H1 (cell line): ENCODE measurements around the gene PALM. TPM values are rescaled to one million over a fixed set of nuclear protein-coding genes. Genes with fewer than 3 reads are reported as not detected.

Experiments
- POLR2AphosphoS5 ChIP-seq: IDR thresholded peaks from 2 replicates; pipeline ENCODE4 v1.6.1; 2011; ENCODE audit warnings: low read depth, low read length
- SAP30 ChIP-seq: fragments of 300-600 bp; sonication (generic); IDR thresholded peaks from 2 replicates; pipeline ENCODE4 v1.7.1; 2012; ENCODE audit warnings: low read length, moderate library complexity, mild to moderate bottlenecking, inconsistent platforms; ENCODE audit not compliant: insufficient read depth, insufficient replicate concordance
- SP4 ChIP-seq: IDR thresholded peaks from 2 replicates; pipeline ENCODE4 v1.6.1; 2012; ENCODE audit warnings: low read length, inconsistent platforms
- TAF7 ChIP-seq: optimal IDR thresholded peaks from 2 replicates; pipeline ENCODE3; 2011; ENCODE audit warnings: low read depth, mild to moderate bottlenecking, inconsistent platforms, low read length, moderate library complexity, borderline replicate concordance
- TBP ChIP-seq: IDR thresholded peaks from 2 replicates; pipeline ENCODE4 v1.6.1; 2011; ENCODE audit warnings: low read depth, low read length, improper control_type of control experiment
- polyA plus RNA-seq, 7 experiments: library from polyadenylated mRNA; depleted of rRNA in 3 of 7; stranded (reverse) in 5 of 7; unstranded in 2 of 7; fragments of >200 nt in 5 of 7; fragments of 200-250 nt in 2 of 7; gene quantifications; 1 replicate in 5 of 7; 2 replicates in 1 of 7; 4 replicates in 1 of 7; pipeline versions ENCODE4 v1.2.1 to v1.2.3, GENCODE V29; 2011 to 2013; ENCODE audit warnings: missing spikeins in 2 of 7, mixed read lengths in 2 of 7
- total RNA-seq: library from RNA; stranded (reverse); fragmentation: NEBNext Ultra II Directional; extraction: Animal tissue kit (Norgen Biotek cat#: 25700); gene quantifications from 2 replicates; pipeline ENCODE4 v1.2.1, GENCODE V29; 2021

PALM gene
- total and polyA plus RNA-seq, 2 of the 8 experiments (the other 6 are each of a cell fraction or from before 2014, with no cell fraction given) = 5.7 to 16.5 TPM

- peak; percentile 79 for TF ChIP-seq SAP30
- TF ChIP-seq POLR2AphosphoS5 = peak; percentile 94
- peak; percentile 92 for TF ChIP-seq TBP
- TF ChIP-seq TAF7 = peak; percentile 67
- peak; percentile 69; the same call in 1 of the 2 replicates for TF ChIP-seq SP4
These were observed 88.2 kb downstream of the PALM start, which contains the start of gene PTBP1 (continued) for GRCh38 chr19:796692-797527.

Other genes with a start within 250 kb of the PALM start
- gene SHC2, start 247.9 kb upstream of the PALM start, total RNA-seq = 3.5 and 4.4 TPM in 2 replicates
- 7.3 and 11.3 TPM in 2 replicates for gene SHC2, start 247.9 kb upstream of the PALM start, polyA plus RNA-seq (2011; rRNA removed)
- gene MADCAM1, start 212.4 kb upstream of the PALM start, total RNA-seq = 3.0 and 3.1 TPM in 2 replicates
- 2.3 and 5.3 TPM in 2 replicates for gene MADCAM1, start 212.4 kb upstream of the PALM start, polyA plus RNA-seq (2011; rRNA removed)
- gene TPGS1, start 201.4 kb upstream of the PALM start, total RNA-seq = 9.1 and 10.2 TPM in 2 replicates
- gene TPGS1, start 201.4 kb upstream of the PALM start, polyA plus RNA-seq (2011; rRNA removed) = 10.6 and 11.8 TPM in 2 replicates
- 129 and 133 TPM in 2 replicates for gene CDC34, start 177.2 kb upstream of the PALM start, total RNA-seq
- 95.9 and 152 TPM in 2 replicates for gene CDC34, start 177.2 kb upstream of the PALM start, polyA plus RNA-seq (2011; rRNA removed)
- 0.32 and 0.59 TPM in 2 replicates for gene GZMM, start 164.9 kb upstream of the PALM start, total RNA-seq
- gene GZMM, start 164.9 kb upstream of the PALM start, polyA plus RNA-seq (2011; rRNA removed) = 0.09 and 0.19 TPM in 2 replicates
- gene BSG, start 136.3 kb upstream of the PALM start, total RNA-seq = 726 and 743 TPM in 2 replicates
- gene BSG, start 136.3 kb upstream of the PALM start, polyA plus RNA-seq (2011; rRNA removed) = 1,055 and 1,381 TPM in 2 replicates
- gene HCN2, start 119.1 kb upstream of the PALM start, total RNA-seq = 3.6 and 4.0 TPM in 2 replicates
- gene HCN2, start 119.1 kb upstream of the PALM start, polyA plus RNA-seq (2011; rRNA removed) = 1.0 and 1.9 TPM in 2 replicates
- gene POLRMT, start 75.4 kb upstream of the PALM start, total RNA-seq = 110 and 111 TPM in 2 replicates
- gene POLRMT, start 75.4 kb upstream of the PALM start, polyA plus RNA-seq (2011; rRNA removed) = 93.0 and 119 TPM in 2 replicates
- gene FGF22, start 69.1 kb upstream of the PALM start, total RNA-seq = 1.7 and 1.9 TPM in 2 replicates
- 0.44 and 0.99 TPM in 2 replicates for gene FGF22, start 69.1 kb upstream of the PALM start, polyA plus RNA-seq (2011; rRNA removed)
- gene RNF126, start 45.7 kb upstream of the PALM start, total RNA-seq = 64.7 and 68.0 TPM in 2 replicates
- gene RNF126, start 45.7 kb upstream of the PALM start, polyA plus RNA-seq (2011; rRNA removed) = 21.8 and 56.5 TPM in 2 replicates
- gene FSTL3, start 32.5 kb upstream of the PALM start, total RNA-seq = 7.5 and 8.1 TPM in 2 replicates
- gene FSTL3, start 32.5 kb upstream of the PALM start, polyA plus RNA-seq (2011; rRNA removed) = 11.8 and 18.4 TPM in 2 replicates
- not detected in 2 replicates for gene PRSS57, start 13.5 kb upstream of the PALM start, total RNA-seq
- gene PRSS57, start 13.5 kb upstream of the PALM start, polyA plus RNA-seq (2011; rRNA removed) = 0.09 TPM in 1 of 2 replicates, not detected in the other
- gene MISP, start 42.2 kb downstream of the PALM start, total RNA-seq = 0.43 and 0.54 TPM in 2 replicates
- gene MISP, start 42.2 kb downstream of the PALM start, polyA plus RNA-seq (2011; rRNA removed) = 0.45 and 0.52 TPM in 2 replicates
- gene PTBP1, start 88.5 kb downstream of the PALM start, total RNA-seq = 873 and 888 TPM in 2 replicates
- gene PTBP1, start 88.5 kb downstream of the PALM start, polyA plus RNA-seq (2011; rRNA removed) = 528 and 645 TPM in 2 replicates
- gene PLPPR3, start 113.0 kb downstream of the PALM start, total RNA-seq = 66.2 and 71.7 TPM in 2 replicates
- gene PLPPR3, start 113.0 kb downstream of the PALM start, polyA plus RNA-seq (2011; rRNA removed) = 76.4 and 109 TPM in 2 replicates
- gene AZU1, start 118.9 kb downstream of the PALM start, total RNA-seq = 0.80 and 1.7 TPM in 2 replicates
- gene AZU1, start 118.9 kb downstream of the PALM start, polyA plus RNA-seq (2011; rRNA removed) = 1.3 and 2.7 TPM in 2 replicates
- gene PRTN3, start 132.1 kb downstream of the PALM start, total RNA-seq = 0.39 and 0.42 TPM in 2 replicates
- 2.1 and 3.1 TPM in 2 replicates for gene PRTN3, start 132.1 kb downstream of the PALM start, polyA plus RNA-seq (2011; rRNA removed)
- gene ELANE, start 143.4 kb downstream of the PALM start, total RNA-seq = not detected in 2 replicates
- gene ELANE, start 143.4 kb downstream of the PALM start, polyA plus RNA-seq (2011; rRNA removed) = not detected in 2 replicates
- 1.7 TPM in 2 replicates for gene CFD, start 150.7 kb downstream of the PALM start, total RNA-seq
- gene CFD, start 150.7 kb downstream of the PALM start, polyA plus RNA-seq (2011; rRNA removed) = 2.8 and 4.6 TPM in 2 replicates
- gene MED16, start 184.3 kb downstream of the PALM start, total RNA-seq = 51.0 and 55.9 TPM in 2 replicates
- gene MED16, start 184.3 kb downstream of the PALM start, polyA plus RNA-seq (2011; rRNA removed) = 67.2 and 134 TPM in 2 replicates
- gene RNU6-9, start 184.5 kb downstream of the PALM start, total RNA-seq = not detected in 2 replicates
- gene RNU6-9, start 184.5 kb downstream of the PALM start, polyA plus RNA-seq (2011; rRNA removed) = not detected in 2 replicates
- 76.1 and 76.8 TPM in 2 replicates for gene R3HDM4, start 204.3 kb downstream of the PALM start, total RNA-seq
- 102 and 151 TPM in 2 replicates for gene R3HDM4, start 204.3 kb downstream of the PALM start, polyA plus RNA-seq (2011; rRNA removed)
- 2.3 and 2.6 TPM in 2 replicates for gene KISS1R, start 208.4 kb downstream of the PALM start, total RNA-seq
- gene KISS1R, start 208.4 kb downstream of the PALM start, polyA plus RNA-seq (2011; rRNA removed) = 2.7 and 5.1 TPM in 2 replicates
- 77.4 and 78.4 TPM in 2 replicates for gene ARID3A, start 217.1 kb downstream of the PALM start, total RNA-seq
- 40.5 and 59.3 TPM in 2 replicates for gene ARID3A, start 217.1 kb downstream of the PALM start, polyA plus RNA-seq (2011; rRNA removed)